Choroid plexus epithelial cell (primary cell): ENCODE data around the gene HAO2.

Experiments used
- DNase-seq: peaks from one replicate; pipeline ENCODE4 v3.0.0-alpha.2; 2010; ENCODE audit warnings: low read depth
- H3K4me3 ChIP-seq: 2 replicates; pipeline ENCODE4 v1.5.1; 2011; ENCODE audit warnings: low read depth, mild to moderate bottlenecking, control low read depth, low read length, moderate library complexity
- CTCF ChIP-seq: conservative IDR thresholded peaks from 2 replicates; pipeline ENCODE4 v1.5.1; 2011; ENCODE audit warnings: low read depth, mild to moderate bottlenecking, control low read depth, inconsistent platforms, low read length, moderate library complexity

Gene HAO2

GRCh38 chr1:119367432-119368124, 1.0 kb upstream of the HAO2 start:
- peak; percentile 93 for TF ChIP-seq CTCF
- DNase-seq = peak; percentile 75
- H3K4me3 ChIP-seq = no peak overlapping the region

GRCh38 chr1:119370748-119371147, 2.2 kb downstream of the HAO2 start:
- TF ChIP-seq CTCF = no peak
- DNase-seq = no peak
- H3K4me3 ChIP-seq = no peak overlapping the region

- H3K4me3 ChIP-seq = no peak overlapping the region
- no peak for TF ChIP-seq CTCF
- DNase-seq = no peak
Observed at GRCh38 chr1:119371815-119372214, 3.2 kb downstream of the HAO2 start.

- H3K4me3 ChIP-seq = no peak overlapping the region
- TF ChIP-seq CTCF = peak; percentile 47
- DNase-seq = peak; percentile 65
Observed at GRCh38 chr1:119372503-119373086, 4.0 kb downstream of the HAO2 start.

GRCh38 chr1:119373465-119373864, 4.9 kb downstream of the HAO2 start:
- peak; percentile 33 for DNase-seq
- no peak for TF ChIP-seq CTCF
- no peak overlapping the region for H3K4me3 ChIP-seq

GRCh38 chr1:119374208-119374874, 5.8 kb downstream of the HAO2 start:
- peak; percentile 34 for DNase-seq
- no peak for TF ChIP-seq CTCF
- H3K4me3 ChIP-seq = no peak overlapping the region
